UCSD-AML1 (cell line): ENCODE measurements around the gene INHBC.
"Not testable (repeated sequence)": the region's sequence is repeated elsewhere in the genome, so short reads cannot be mapped to it uniquely, and the experiment has no call there.

Experiments
- DNase-seq: peaks from one replicate; lab custom pipeline; 2025; ENCODE audit not compliant: unreplicated experiment; lab: John Stamatoyannopoulos, UW

INHBC gene

GRCh38 chr12:57481671-57482070 lies 47.1 kb downstream of the INHBC start:
- DNase-seq: no peak

GRCh38 chr12:57483466-57483865 lies 48.9 kb downstream of the INHBC start:
- no peak for DNase-seq

GRCh38 chr12:57485695-57486094 lies 51.1 kb downstream of the INHBC start:
- no peak for DNase-seq

- no peak for DNase-seq
Observed at GRCh38 chr12:57487055-57487596, 52.5 kb downstream of the INHBC start.

GRCh38 chr12:57487597-57488401 lies 53.2 kb downstream of the INHBC start, which contains the start of gene MARS1:
Gene MARS1 (plus strand): TSS chr12:57488068. CDS start chr12:57488091, 23 bp downstream.
- DNase-seq: peak; percentile 92

GRCh38 chr12:57488402-57489156 lies 54.0 kb downstream of the INHBC start:
- no peak for DNase-seq

- DNase-seq: no peak
Observed at GRCh38 chr12:57489157-57489641, 54.6 kb downstream of the INHBC start.

GRCh38 chr12:57490126-57490525 lies 55.5 kb downstream of the INHBC start:
- no peak for DNase-seq

GRCh38 chr12:57491393-57492280 lies 57.1 kb downstream of the INHBC start:
- DNase-seq: no peak

GRCh38 chr12:57495051-57495701 lies 60.6 kb downstream of the INHBC start:
- DNase-seq: not testable (repeated sequence)

GRCh38 chr12:57496822-57497221 lies 62.2 kb downstream of the INHBC start:
- DNase-seq: no peak

GRCh38 chr12:57497223-57498131 lies 62.9 kb downstream of the INHBC start:
- DNase-seq: no peak

GRCh38 chr12:57498132-57498502 lies 63.5 kb downstream of the INHBC start:
- DNase-seq: no peak

GRCh38 chr12:57498571-57498970 lies 64.0 kb downstream of the INHBC start:
- DNase-seq: no peak

GRCh38 chr12:57500213-57500612 lies 65.6 kb downstream of the INHBC start:
- no peak for DNase-seq
